ENCODE measurements around the gene SFMBT1.
A peak's percentile ranks its signal among the peaks of the same experiment; 100 is the strongest.
"Not testable (repeated sequence)": the region's sequence is repeated elsewhere in the genome, so short reads cannot be mapped to it uniquely, and the experiment has no call there.

SFMBT1 gene

DNA sequence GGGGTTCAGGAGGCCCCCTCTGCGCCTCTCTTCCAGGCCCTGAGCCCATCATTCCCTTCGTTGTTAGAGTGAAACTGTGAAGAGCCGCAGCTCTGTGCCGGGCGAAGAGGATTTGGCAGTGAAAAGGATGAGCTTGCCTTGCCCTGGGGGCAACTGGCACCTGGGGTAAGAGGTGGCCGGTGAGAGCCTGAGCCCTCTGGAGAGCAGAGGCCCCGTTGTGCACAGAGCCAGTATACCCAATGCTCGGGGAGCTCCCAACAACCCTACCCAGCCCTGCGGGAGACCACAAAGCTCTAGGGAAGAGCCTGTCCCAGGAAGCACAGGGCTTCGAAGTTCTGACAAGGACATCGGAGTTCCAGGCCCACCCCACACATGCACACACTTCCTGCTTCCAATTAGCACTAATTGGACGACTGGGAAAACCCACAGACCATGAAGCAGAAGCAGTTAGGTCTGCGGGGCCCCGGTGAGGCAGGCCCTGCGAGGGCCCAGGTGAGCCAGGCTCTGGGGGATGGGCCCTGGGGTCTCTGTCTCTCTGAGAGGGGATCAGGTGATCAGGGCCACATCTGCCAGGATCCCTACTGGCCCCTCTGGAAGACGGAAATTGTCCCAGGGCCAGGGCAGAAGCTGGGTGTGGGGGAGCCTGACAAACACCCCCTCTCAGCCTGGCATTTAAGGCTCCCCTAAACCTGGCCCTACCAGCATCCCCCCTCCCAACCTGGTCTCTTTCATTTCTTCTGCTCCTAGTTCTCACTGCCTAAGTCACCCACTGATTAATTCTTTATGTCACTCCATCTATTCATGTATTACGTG, 27.9 kb upstream of the SFMBT1 start:
- DNase-seq (ENCODE audit: low read depth in 2 of 2) = no peak

DNA sequence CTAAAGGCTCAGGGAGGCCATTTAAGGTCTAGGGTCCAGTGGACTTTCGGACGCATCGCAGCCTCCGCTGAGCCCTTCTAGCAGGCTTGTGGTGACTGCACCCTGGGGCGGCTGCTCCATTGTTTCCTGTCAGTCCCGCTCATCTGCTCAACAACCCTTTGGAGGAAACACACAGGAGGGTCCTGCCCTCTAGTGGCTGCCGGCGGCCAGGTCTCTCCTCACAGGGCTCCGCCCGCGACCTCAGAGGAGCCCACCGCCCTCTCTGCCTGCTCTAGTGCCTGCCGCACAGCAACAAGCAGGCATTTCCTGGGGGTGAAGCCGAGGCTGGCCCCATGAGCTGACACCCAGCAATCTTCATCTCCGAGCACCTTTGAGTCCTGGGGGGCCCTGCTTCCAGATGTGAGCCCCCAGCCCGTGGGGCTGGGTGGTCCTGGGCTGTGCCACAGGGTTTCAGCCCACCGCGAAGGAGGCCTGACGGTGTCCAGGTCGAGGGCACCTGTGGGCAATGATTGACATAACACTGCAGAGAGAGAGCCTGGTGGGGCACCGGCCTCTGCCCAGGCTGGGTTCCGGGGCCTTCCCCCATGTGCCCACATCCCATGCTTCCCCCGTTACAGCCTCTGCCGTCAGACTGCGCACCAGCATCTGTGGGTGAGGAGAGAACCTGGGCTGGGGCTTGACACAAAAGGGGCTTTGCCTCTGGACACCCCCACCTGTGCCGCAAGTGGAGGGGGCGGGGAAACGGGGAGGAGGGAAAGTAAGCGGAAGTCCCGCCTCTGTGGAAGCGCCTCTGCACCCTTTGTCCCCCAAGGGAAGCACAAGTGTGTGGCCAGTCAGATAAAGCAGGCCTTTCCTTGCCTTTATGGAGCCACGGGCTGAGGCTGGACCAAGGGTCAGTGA, 27.0 kb upstream of the SFMBT1 start:
- DNase-seq (ENCODE audit: low read depth in 2 of 2) = peak; percentile 75 to 76

DNA sequence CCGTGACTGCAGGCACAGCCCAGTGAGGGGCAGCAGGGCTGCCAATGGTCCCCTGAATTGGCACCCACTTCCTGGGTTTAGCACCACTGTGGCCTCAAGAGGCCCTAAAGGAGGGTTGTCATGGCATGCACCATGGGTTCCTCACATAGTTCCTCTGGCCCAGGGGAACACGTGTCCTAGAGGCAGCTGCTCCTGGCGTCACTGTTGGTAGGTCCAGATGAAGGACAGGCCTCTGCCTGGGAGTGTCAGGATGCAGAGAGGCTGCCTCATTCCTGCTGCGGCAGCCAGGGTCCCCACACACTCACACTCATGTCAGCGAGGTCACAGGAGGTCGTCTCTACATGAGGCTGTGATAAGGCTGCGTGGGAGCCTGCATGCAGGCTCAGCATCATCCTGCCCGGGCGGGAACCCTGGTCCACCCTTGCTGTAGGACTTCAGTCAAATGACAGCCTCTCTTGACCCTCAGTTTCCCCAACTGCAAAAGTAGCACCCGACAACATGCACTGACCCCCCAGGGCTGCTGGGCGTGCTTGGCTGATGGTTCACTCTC, 26.1 kb upstream of the SFMBT1 start:
- no peak for DNase-seq (ENCODE audit: low read depth in 2 of 2)

DNA sequence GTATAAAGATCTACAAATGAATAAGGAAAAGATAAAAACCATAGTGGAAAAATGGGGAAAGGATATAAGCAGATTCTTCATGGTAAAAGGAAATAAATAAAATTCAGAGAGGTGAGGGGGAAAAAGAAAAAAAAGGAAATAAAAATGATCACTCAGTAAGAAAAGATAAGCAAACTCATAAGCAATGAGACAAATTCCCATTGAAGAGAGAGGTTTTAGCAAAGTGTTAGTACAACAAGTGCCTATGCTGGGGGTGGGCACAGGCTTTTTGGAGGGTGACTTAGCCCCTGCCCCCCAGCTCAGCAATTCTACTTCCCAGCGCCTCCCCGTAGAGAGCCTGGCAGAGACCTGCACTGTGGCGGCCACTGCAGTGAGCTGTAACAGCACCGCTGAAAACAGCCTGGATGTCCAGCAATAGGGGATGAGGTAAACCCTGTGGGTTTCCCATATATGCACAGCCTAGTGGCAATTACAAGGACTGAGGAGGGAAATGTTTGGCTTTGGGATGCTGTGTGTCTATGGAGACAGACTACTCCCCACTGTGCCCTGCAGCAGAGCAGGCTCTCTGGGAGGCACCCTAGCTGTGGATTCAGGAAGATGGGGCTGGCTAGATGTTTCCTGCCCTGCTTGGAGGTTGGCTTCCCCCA, 23.7 kb upstream of the SFMBT1 start:
- DNase-seq (ENCODE audit: low read depth in 2 of 2) = no peak

DNA sequence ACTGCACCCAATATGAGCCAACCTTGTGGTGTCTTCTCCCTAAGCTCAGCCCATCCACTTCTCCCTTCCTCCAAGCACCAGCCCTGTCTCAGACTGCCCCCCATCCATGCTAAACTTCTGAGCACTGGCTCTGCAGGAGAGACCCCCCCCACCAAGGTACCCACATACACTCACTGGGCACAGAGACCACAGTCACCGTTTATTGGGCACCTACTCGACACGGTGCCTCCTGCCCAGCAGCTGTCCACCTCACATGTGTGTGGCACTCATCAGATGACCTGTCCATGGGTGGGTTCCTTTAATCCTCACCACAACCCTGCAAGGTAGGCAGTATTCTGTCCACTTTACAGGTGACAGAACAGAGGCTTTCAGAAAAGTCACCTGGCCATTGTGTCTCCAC, 22.3 kb upstream of the SFMBT1 start:
- no peak for DNase-seq (ENCODE audit: low read depth in 2 of 2)

GRCh38 chr3:53067567-53067966, 21.7 kb upstream of the SFMBT1 start:
- DNase-seq (ENCODE audit: low read depth in 2 of 2) = no peak

DNA sequence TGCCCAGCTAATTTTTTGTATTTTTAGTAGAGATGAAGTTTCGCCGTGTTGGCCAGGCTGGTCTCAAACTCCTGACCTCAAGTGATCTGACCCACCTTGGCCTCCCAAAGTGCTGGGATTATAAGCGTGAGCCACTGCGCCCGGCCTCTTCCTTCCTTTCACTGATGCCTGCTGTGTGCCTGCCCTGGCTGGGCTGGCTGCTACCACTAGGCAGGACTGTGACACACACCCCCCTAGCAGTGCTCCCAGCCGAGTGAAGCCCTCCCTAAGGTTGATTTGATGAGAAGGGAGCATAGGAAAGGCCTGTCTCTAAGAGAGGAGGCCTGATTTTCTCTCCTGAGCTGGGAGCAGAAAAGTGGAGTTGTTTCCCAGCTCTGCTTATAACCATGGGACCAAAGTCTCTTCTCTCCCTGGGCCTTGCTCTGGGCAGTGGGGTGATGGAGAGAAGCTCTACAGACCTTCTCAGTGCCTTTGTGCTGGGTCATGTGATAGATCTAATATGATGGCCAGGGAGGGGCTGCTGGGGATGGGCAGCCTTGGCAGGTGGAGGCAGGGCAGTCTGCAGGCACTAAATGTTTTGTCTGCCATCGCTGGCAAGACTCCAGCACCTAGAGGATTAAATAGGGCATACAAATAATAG, 20.1 kb upstream of the SFMBT1 start:
- DNase-seq (ENCODE audit: low read depth in 2 of 2) = no peak

DNA sequence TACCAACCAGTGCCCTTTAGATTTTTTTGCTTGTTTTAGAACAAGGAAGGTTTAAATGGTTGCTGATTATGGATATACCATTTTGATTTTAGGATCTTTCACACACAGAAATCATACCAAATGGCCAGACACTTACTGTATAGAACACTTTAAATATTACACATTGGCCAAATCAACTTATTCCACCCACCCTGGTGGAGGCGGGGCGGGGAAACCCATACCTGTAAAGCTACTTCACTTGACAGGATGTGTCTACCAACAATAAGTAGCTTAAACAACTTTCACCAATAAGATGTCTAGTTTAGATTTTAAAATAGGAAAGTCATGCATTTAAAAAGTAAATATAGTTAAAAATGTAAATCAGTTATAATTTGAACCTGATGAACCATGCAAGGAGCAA, 17.0 kb upstream of the SFMBT1 start:
- no peak for DNase-seq (ENCODE audit: low read depth in 2 of 2)

GRCh38 chr3:53056442-53056841, 10.6 kb upstream of the SFMBT1 start:
- DNase-seq (ENCODE audit: low read depth in 2 of 2) = no peak

GRCh38 chr3:53054233-53054632, 8.4 kb upstream of the SFMBT1 start:
- DNase-seq (ENCODE audit: low read depth in 2 of 2) = not testable (repeated sequence)

DNA sequence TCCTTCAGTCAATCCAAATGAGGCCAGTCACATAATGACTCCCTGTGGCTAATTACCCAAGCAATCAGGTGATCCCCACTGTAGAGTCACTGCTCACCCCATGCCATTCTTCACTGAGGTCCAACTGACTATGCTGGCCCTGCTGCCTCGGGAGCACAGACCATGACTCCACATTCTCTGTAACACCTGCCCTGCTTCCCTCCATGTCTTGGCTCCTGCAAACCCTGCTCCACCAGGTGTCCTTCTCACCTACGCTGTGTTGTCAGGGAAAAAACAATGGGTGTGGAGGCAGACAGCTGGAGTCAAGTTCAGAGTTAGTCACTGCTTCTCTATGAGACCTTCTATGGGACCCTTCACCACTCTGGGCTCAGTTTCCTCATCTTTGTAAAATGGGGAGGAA, 6.1 kb upstream of the SFMBT1 start:
- no peak for DNase-seq (ENCODE audit: low read depth in 2 of 2)

GRCh38 chr3:53049987-53050386, 4.1 kb upstream of the SFMBT1 start:
- DNase-seq (ENCODE audit: low read depth in 2 of 2) = no peak

DNA sequence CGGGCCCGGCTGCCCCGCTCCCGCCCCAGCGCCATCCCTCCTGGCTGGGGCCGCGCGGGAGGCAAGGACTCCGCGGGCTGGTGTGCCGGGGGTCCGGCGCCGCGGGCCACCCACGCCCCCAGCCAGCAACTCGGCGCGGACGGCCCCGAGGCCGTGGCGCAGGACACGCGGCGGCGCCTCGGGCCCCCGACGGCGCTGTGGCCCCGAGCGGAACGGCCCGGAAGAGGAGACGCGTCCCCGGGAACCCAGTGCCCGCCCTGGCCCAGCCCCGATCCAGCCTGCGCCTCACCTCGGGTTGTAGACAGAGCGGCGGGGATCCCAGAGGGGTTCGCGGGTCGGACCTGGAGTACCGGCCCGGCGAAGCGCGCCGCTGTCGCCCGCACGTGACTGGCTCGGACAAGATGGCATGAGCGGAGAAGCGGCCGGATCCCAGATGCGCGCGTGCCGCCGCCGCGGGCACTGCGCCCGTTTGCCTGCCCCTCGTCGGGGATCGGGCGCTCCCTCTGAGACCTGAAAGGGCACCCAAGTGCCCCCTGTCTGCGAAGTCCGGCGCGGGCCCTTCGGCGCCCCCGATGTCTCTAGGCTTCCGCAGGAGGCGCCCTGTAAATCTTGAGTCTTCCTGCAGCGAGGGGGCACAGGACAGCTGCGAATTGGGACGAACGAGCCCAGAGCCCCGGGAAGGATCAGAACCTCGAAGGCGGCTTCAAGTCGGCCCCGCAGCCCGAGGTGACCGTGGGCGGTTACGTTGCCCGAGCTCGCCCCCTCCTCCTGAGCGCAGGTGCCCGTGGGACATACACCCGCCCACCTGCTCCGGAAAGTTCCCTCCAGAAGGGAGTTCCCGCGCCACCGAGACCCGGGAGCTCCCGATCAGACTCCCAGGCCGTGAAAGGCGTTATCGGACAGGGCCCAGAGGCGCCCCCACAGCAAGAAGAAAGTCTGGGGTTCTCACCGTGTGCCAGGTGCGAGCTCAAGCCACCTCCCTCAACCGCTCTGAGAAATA, 598 bp upstream of the SFMBT1 start:
- DNase-seq (ENCODE audit: low read depth in 2 of 2) = peak; percentile 34 to 64

DNA sequence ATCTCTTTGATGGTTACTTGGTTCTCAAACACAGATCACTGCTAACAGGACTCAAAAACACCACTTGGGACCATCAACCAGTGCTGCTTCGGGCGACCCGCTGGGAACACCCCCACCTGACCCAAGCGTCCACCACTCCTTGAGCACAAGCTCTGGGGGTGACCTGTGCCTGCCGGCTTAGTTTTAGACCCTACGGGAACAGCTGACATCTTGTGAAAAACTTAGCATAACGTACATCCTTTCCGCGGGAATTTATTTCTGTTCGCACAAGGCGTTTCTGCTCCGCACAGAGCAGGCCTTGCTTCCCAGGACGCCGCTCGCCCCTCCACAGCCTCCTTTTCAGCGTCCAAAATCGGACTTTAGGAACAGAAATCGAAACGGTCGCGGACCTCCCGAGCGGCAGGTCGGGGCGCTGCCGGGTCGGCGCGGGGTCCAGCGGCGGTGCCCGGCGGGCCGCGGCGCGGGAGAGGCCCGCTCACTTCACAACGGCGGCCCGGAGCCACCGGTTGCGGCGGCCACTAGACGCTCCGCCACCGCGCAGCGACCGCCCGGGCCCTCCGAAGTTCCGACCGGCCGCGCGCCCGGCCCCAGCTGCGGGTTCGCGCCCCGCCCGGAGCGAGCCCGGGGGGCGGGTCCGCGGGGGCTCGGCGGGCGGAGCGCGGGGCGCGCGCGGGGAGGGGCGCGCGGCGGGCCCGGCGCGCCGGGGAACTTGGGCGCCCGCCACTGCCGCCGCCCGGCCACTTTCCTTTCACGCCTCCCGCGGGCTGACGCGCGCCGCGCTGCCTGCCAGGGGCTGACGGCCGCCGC, 959 bp downstream of the SFMBT1 start:
- DNase-seq (ENCODE audit: low read depth in 2 of 2) = peak in 1 of 2 donors; percentile 55

- no peak for DNase-seq (ENCODE audit: low read depth in 2 of 2)
Measured at GRCh38 chr3:53044371-53044710, 1.5 kb downstream of the SFMBT1 start.

DNA sequence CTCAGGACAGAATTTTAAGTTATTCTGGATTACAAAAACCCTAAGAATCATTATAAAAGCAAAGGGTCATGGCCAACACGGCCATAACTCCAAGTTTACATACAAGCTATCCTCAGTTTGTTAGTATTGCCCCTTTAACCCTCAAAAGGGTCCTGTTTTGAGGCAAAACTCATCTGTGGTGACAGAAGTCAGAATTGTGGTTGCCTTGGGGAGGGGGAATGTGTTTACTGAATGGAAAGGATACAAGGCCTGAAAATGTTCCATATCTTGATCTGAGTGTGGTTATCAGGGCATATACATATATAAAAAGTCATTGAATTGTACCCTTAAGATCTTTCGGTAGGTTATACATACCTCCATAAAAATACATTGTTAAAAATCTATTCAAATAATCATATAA, 2.1 kb downstream of the SFMBT1 start:
- no peak for DNase-seq (ENCODE audit: low read depth in 2 of 2)

GRCh38 chr3:53042651-53043050, 3.2 kb downstream of the SFMBT1 start:
- no peak for DNase-seq (ENCODE audit: low read depth in 2 of 2)

DNA sequence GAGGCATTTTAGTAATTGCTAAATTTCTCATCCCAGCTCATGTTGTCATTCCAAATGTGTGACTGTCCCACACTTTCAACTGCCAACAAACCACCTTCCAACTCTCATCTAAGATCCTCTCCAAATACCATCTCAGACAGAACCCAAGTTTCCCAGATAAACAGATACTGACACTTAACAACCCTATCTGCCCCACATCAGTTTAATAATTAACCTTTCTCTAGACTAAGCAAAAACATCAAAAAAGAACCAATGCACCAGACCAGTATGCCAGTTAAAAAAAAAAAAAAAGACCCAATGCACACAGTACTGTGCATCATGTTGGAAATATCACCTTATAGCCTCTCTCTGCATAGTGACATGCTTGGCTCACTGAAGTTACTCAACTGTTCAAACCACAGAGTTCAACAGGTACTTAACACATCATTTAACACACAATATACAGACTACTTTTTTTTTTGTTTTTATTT, 5.5 kb downstream of the SFMBT1 start:
- DNase-seq (ENCODE audit: low read depth in 2 of 2) = no peak

DNA sequence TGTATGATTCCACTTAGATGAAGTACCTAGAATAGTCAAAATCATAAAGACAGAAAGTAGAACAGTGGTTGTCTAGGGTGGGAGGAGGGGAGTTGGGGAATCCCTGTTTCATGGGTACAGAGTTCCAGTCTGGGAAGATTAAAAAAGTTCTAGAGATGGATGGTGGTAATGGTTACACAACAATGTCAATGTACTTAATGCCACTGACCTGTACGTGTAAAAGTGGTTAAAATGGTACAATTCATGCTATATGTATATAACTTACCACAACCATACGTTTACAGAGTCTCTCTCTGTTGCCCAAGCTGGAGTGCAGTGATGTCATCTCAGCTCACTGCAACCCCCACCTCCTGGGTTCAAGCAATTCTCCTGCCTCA, 6.5 kb downstream of the SFMBT1 start:
- DNase-seq (ENCODE audit: low read depth in 2 of 2) = no peak

Measured in stimulated activated CD8-positive, alpha-beta memory T cell treated with anti-CD3 and anti-CD28 coated beads, Interleukin-7, amount 100 ng/mL, for 4 hours (primary cell).